GM18867 (cell line): Measurements from ENCODE around the gene RSPH1.

Source experiments
- ATAC-seq: cut with Tn5 transposase; IDR thresholded peaks from one replicate; pipeline ENCODE4 v1.9.1; 2021; ENCODE audit warnings: mild to moderate bottlenecking, moderate library complexity; ENCODE audit not compliant: unreplicated experiment

Gene RSPH1

GRCh38 chr21:42452401-42453223 is 43.4 kb downstream of the RSPH1 start:
- ATAC-seq: no peak

GRCh38 chr21:42451941-42452340 is 44.1 kb downstream of the RSPH1 start:
- no peak for ATAC-seq

GRCh38 chr21:42448686-42449085 is 47.3 kb downstream of the RSPH1 start:
- no peak for ATAC-seq

- no peak for ATAC-seq
Observed at GRCh38 chr21:42447732-42448131, 48.3 kb downstream of the RSPH1 start.

GRCh38 chr21:42447182-42447581 is 48.8 kb downstream of the RSPH1 start:
- no peak for ATAC-seq

GRCh38 chr21:42446531-42446930 is 49.5 kb downstream of the RSPH1 start:
- ATAC-seq: no peak

- ATAC-seq: no peak
Observed at GRCh38 chr21:42445311-42445710, 50.7 kb downstream of the RSPH1 start.

GRCh38 chr21:42444745-42445059 is 51.3 kb downstream of the RSPH1 start:
- no peak for ATAC-seq

- ATAC-seq: no peak
Observed at GRCh38 chr21:42443876-42444744, 51.9 kb downstream of the RSPH1 start.

- no peak for ATAC-seq
Observed at GRCh38 chr21:42443181-42443785, 52.7 kb downstream of the RSPH1 start.

- ATAC-seq: no peak
Observed at GRCh38 chr21:42441963-42442362, 54.1 kb downstream of the RSPH1 start.

GRCh38 chr21:42440187-42440792 is 55.7 kb downstream of the RSPH1 start:
- ATAC-seq: peak; percentile 67

- ATAC-seq: no peak
Observed at GRCh38 chr21:42439284-42440186, 56.5 kb downstream of the RSPH1 start.

GRCh38 chr21:42438316-42439205 is 57.5 kb downstream of the RSPH1 start:
- no peak for ATAC-seq

GRCh38 chr21:42437786-42438185 is 58.2 kb downstream of the RSPH1 start:
- no peak for ATAC-seq

GRCh38 chr21:42436914-42437313 is 59.1 kb downstream of the RSPH1 start:
- no peak for ATAC-seq

GRCh38 chr21:42435833-42436232 is 60.2 kb downstream of the RSPH1 start:
- no peak for ATAC-seq

- no peak for ATAC-seq
Observed at GRCh38 chr21:42435401-42435800, 60.6 kb downstream of the RSPH1 start.

- ATAC-seq: no peak
Observed at GRCh38 chr21:42434884-42435283, 61.1 kb downstream of the RSPH1 start.
